ENCODE data around the gene MEX3B.

DNA sequence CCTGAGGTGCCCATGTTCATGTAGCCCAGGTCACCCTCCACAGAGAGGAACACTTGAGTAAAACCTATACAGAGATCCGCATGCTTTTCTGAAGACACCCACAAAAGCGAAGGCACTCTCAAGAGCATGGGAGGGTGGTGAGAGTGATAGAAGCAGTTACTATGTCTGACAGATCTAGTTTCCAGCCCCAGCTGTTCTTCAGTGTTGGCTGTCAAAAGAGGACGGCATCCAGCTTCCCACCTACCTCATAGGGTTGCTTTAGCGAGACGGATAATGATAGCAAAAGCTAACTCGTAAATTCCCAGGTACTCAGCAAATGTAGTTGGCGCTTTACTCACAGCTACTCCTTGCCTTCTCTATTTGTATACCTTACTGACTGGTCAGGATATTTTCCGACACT lies 3.0 kb upstream of the MEX3B start:
- no peak for TF ChIP-seq CTCF (IDR thresholded peaks at IDR 0.05; ENCODE audit: low read length)
- no peak for TF ChIP-seq EZH2 (IDR thresholded peaks at IDR 0.05; ENCODE audit: borderline replicate concordance, low read length)

All from OCI-LY1 (cell line).